Stimulated activated CD4-positive, alpha-beta T cell treated with anti-CD3 and anti-CD28 coated beads, Interleukin-1b, Interleukin-23, amount 100 ng/mL, for 24 hours (primary cell): ENCODE data around the gene BABAM2.
"Not testable (repeated sequence)": the region's sequence is repeated elsewhere in the genome, so short reads cannot be mapped to it uniquely, and the experiment has no call there.

Experiments used
- DNase-seq, 4 experiments: peaks; one replicate each; pipeline ENCODE4 v3.0.0-alpha.2; 2020; ENCODE audit warnings: low read depth in 4 of 4, low spot score in 1 of 4

The BABAM2 gene

GRCh38 chr2:27890146-27890923 is at the start of gene BABAM2, which contains the start of gene RBKS:
Gene BABAM2 (plus strand): TSS chr2:27890729. CDS start chr2:27894557, 3,828 bp downstream.
Gene RBKS (minus strand): TSS chr2:27890387. CDS start chr2:27890345, 42 bp downstream.
- peak; percentile 69 to 87 (median 83) for DNase-seq

- DNase-seq: no peak
These were observed 47.6 kb upstream of the BABAM2 start for GRCh38 chr2:27842894-27843293.

- no peak for DNase-seq
These were observed 46.5 kb upstream of the BABAM2 start for GRCh38 chr2:27843992-27844391.

GRCh38 chr2:27844821-27845255 is 45.7 kb upstream of the BABAM2 start:
- DNase-seq: no peak

- DNase-seq: no peak
These were observed 43.2 kb upstream of the BABAM2 start for GRCh38 chr2:27847333-27847732.

- no peak for DNase-seq
These were observed 40.8 kb upstream of the BABAM2 start for GRCh38 chr2:27849558-27850205.

- DNase-seq: no peak
These were observed 37.8 kb upstream of the BABAM2 start for GRCh38 chr2:27852691-27853090.

- DNase-seq: no peak
These were observed 36.2 kb upstream of the BABAM2 start for GRCh38 chr2:27854229-27854862.

- DNase-seq: no peak
These were observed 35.1 kb upstream of the BABAM2 start for GRCh38 chr2:27855476-27855875.

- DNase-seq: no peak
These were observed 34.1 kb upstream of the BABAM2 start for GRCh38 chr2:27856386-27856785.

GRCh38 chr2:27856956-27857355 is 33.6 kb upstream of the BABAM2 start:
- DNase-seq: no peak

- peak in 1 of 4 experiments; percentile 1 for DNase-seq
These were observed 32.9 kb upstream of the BABAM2 start for GRCh38 chr2:27857417-27858172.

GRCh38 chr2:27860111-27860510 is 30.4 kb upstream of the BABAM2 start:
- no peak for DNase-seq

- no peak for DNase-seq
These were observed 27.4 kb upstream of the BABAM2 start for GRCh38 chr2:27863146-27863545.

- DNase-seq: not testable (repeated sequence)
These were observed 26.6 kb upstream of the BABAM2 start for GRCh38 chr2:27863955-27864354.

- no peak for DNase-seq
These were observed 24.3 kb upstream of the BABAM2 start for GRCh38 chr2:27866237-27866636.

GRCh38 chr2:27869763-27870162 is 20.8 kb upstream of the BABAM2 start:
- DNase-seq: no peak

- no peak for DNase-seq
These were observed 19.8 kb upstream of the BABAM2 start for GRCh38 chr2:27870724-27871123.

- no peak for DNase-seq
These were observed 18.7 kb upstream of the BABAM2 start for GRCh38 chr2:27871802-27872201.

- no peak for DNase-seq
These were observed 17.4 kb upstream of the BABAM2 start for GRCh38 chr2:27873091-27873490.
